ENCODE data around the gene MLXIP. TPM values are rescaled to one million over a fixed set of nuclear protein-coding genes. Genes with fewer than 3 reads are reported as not detected.

Gene MLXIP
- total RNA-seq, 4 donors from 2014 or later, result 19.8 to 37.1 (median 21.4) TPM

GRCh38 chr12:122162976-122163375 is 84.4 kb downstream of the MLXIP start:
- no peak for TF ChIP-seq CTCF (IDR thresholded peaks at IDR 0.05; ENCODE audit: low read depth)

GRCh38 chr12:122166422-122167349 is 88.1 kb downstream of the MLXIP start:
- TF ChIP-seq CTCF (IDR thresholded peaks at IDR 0.05; ENCODE audit: low read depth), result no peak

GRCh38 chr12:122167356-122167925 is 88.9 kb downstream of the MLXIP start:
- no peak for TF ChIP-seq CTCF (IDR thresholded peaks at IDR 0.05; ENCODE audit: low read depth)

- TF ChIP-seq CTCF (IDR thresholded peaks at IDR 0.05; ENCODE audit: low read depth), result no peak
Observed at GRCh38 chr12:122168492-122168891, 89.9 kb downstream of the MLXIP start.

GRCh38 chr12:122171399-122171798 is 92.8 kb downstream of the MLXIP start:
- no peak for TF ChIP-seq CTCF (IDR thresholded peaks at IDR 0.05; ENCODE audit: low read depth)

- TF ChIP-seq CTCF (IDR thresholded peaks at IDR 0.05; ENCODE audit: low read depth), result no peak
Observed at GRCh38 chr12:122172262-122172939, 93.8 kb downstream of the MLXIP start.
